ACC112 (cell line): ENCODE results near the gene MRNIP.

ENCODE experiments used
- H2AFZ ChIP-seq: fragments of 200-600 bp; sonication (generic); one replicate; pipeline ENCODE4 v1.6.0; 2017; ENCODE audit warnings: antibody characterized with exemption, low read length; ENCODE audit not compliant: unreplicated experiment
- H3K27ac ChIP-seq: fragments of 200-600 bp; sonication (generic); 2 replicates; pipeline ENCODE4 v1.5.1; 2014; ENCODE audit warnings: low read depth, mild to moderate bottlenecking, antibody characterized with exemption, low read length, moderate library complexity
- H3K27me3 ChIP-seq: fragments of 200-600 bp; sonication (generic); 2 replicates; pipeline ENCODE4 v1.6.1; 2014; ENCODE audit warnings: mild to moderate bottlenecking, antibody characterized with exemption, low read length, moderate library complexity, mixed read lengths; ENCODE audit not compliant: insufficient read depth
- H3K36me3 ChIP-seq: fragments of 200-600 bp; sonication (generic); 2 replicates; pipeline ENCODE4 v1.6.1; 2016; ENCODE audit warnings: mild to moderate bottlenecking, antibody characterized with exemption, low read length, moderate library complexity, mixed read lengths; ENCODE audit not compliant: insufficient read depth
- H3K4me1 ChIP-seq: fragments of 200-600 bp; sonication (generic); one replicate; pipeline ENCODE4 v1.6.1; 2016; ENCODE audit warnings: low read length, mixed read lengths; ENCODE audit not compliant: insufficient read depth, unreplicated experiment, control insufficient read depth
- H3K4me3 ChIP-seq: fragments of 200-600 bp; sonication (generic); 2 replicates; pipeline ENCODE4 v1.5.1; 2014; ENCODE audit warnings: mild to moderate bottlenecking, low read depth, low read length
- H3K79me2 ChIP-seq: fragments of 200-600 bp; sonication (generic); one replicate; pipeline ENCODE4 v1.6.0; 2016; ENCODE audit warnings: low read length; ENCODE audit not compliant: control insufficient read depth, unreplicated experiment, insufficient read depth

The MRNIP gene, protein sequence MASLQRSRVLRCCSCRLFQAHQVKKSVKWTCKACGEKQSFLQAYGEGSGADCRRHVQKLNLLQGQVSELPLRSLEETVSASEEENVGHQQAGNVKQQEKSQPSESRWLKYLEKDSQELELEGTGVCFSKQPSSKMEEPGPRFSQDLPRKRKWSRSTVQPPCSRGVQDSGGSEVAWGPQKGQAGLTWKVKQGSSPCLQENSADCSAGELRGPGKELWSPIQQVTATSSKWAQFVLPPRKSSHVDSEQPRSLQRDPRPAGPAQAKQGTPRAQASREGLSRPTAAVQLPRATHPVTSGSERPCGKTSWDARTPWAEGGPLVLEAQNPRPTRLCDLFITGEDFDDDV

GRCh38 chr5:179858586-179859427 is at the start of gene MRNIP:
Gene MRNIP, minus strand, starts transcription at chr5:179858817. Its CDS starts 21 bp downstream, at chr5:179858796.
- H3K4me1 ChIP-seq, result peaks cover 12% of the 10 kb centered on the region
- H3K79me2 ChIP-seq, result peaks cover 14% of the 10 kb centered on the region
- peak within 1 kb of the TSS; percentile 98 for H3K4me3 ChIP-seq
- H3K27me3 ChIP-seq, result no peaks in the 10 kb centered on the region
- peak within 1 kb of the TSS; percentile 99 for H2AFZ ChIP-seq
- peak within 1 kb of the TSS; percentile 17; the same call in 1 of the 2 replicates for H3K27ac ChIP-seq
- peaks cover 19% of the 10 kb centered on the region; the same call in 1 of the 2 replicates for H3K36me3 ChIP-seq

GRCh38 chr5:179907556-179908324 is 49.1 kb upstream of the MRNIP start, which contains the start of gene TBC1D9B:
Gene TBC1D9B, minus strand, starts transcription at chr5:179907897. Its CDS starts 76 bp downstream, at chr5:179907821.
- Histone ChIP-seq H3K4me1 (peaks cover 6% of the 10 kb centered on the region), H3K79me2 (peaks cover 32% of the 10 kb centered on the region), H3K4me3 (peak within 1 kb of the TSS; percentile 94), H2AFZ (peak within 1 kb of the TSS; percentile 89), H3K27me3 (no peaks in the 10 kb centered on the region), H3K36me3 (peaks cover 11% of the 10 kb centered on the region; the same call in 1 of the 2 replicates), H3K27ac (no peak within 1 kb of the TSS)

GRCh38 chr5:179906795-179907555 is 48.4 kb upstream of the MRNIP start:
- Histone ChIP-seq H3K27ac (no peak overlapping the region), H3K79me2 (peaks cover 32% of the 10 kb centered on the region), H3K36me3 (peaks cover 11% of the 10 kb centered on the region; the same call in 1 of the 2 replicates), H3K4me1 (peaks cover 6% of the 10 kb centered on the region), H3K4me3 (peak overlapping the region; percentile 94), H3K27me3 (no peaks in the 10 kb centered on the region), H2AFZ (no peak overlapping the region)

DNA sequence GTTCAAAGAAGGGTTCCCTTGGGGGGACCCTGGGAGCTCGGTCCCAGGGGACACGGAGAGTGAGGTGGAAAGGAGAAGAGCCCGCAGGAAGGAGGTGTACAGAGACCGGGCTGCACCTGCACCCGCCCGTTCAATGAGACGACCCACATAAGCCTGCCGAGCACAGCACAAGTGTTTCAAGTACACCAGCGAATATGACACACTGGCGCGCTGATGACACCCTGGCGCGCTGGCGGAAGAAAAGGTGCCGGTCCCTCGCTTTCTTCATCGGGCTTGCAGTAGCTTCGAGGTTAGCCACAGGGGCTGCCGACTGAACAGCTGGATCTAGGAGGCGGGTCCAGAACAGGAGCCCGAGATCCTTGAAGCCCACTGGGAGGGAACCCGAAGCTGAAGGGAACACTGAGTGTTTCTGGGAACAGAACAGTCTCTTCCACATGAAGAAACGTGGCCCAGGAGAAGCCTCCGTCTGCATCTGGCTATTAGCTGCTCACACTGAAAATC is 47.7 kb upstream of the MRNIP start:
- no peaks in the 10 kb centered on the region for H3K27me3 ChIP-seq
- H3K27ac ChIP-seq, result no peak overlapping the region
- H3K36me3 ChIP-seq, result peaks cover 11% of the 10 kb centered on the region
- peaks cover 32% of the 10 kb centered on the region for H3K79me2 ChIP-seq
- H3K4me1 ChIP-seq, result peaks cover 6% of the 10 kb centered on the region
- peak overlapping the region; percentile 94 for H3K4me3 ChIP-seq
- H2AFZ ChIP-seq, result no peak overlapping the region

- Histone ChIP-seq H3K4me1 (peaks cover 6% of the 10 kb centered on the region), H3K4me3 (no peak overlapping the region), H3K36me3 (peaks cover 11% of the 10 kb centered on the region), H3K79me2 (peaks cover 32% of the 10 kb centered on the region), H2AFZ (no peak overlapping the region), H3K27ac (no peak overlapping the region), H3K27me3 (no peaks in the 10 kb centered on the region)
Measured at GRCh38 chr5:179905161-179905560, 46.5 kb upstream of the MRNIP start.

DNA sequence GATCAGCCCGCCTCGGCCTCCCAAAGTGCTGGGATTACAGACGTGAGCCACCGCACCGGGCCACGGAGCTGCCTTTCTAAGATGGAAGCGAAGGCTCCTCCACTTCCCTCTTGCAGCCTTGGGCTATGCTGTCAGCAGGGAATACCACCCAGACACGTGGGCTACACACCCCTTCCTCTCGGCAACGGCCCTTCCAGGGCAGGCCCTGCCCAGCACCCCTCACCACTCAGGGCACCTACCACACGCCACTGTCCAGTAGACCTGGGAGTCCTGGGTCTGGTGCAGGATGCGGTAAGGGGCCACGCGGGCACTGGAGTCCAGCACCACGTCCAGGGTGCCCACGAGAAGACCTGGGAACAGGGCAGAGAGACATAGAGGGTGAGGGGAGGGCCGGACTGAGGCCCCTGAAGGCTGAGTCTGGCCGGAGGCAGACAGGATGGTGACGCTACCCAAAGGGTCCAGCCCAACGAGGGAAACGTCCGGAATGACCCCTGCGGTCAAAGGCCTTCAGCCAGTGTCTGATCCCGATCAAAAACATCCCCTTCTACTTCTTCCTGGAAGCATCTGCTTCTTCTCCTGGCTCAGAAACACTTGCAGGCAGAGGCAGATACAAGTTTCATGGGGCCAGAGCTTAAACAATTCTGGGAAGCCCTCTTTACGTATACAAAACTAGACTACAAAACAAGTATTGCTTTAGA is 46.0 kb upstream of the MRNIP start:
- Histone ChIP-seq H3K27me3 (no peaks in the 10 kb centered on the region), H2AFZ (no peak overlapping the region), H3K4me1 (peaks cover 6% of the 10 kb centered on the region), H3K36me3 (peaks cover 13% of the 10 kb centered on the region), H3K4me3 (no peak overlapping the region), H3K27ac (no peak overlapping the region), H3K79me2 (peaks cover 32% of the 10 kb centered on the region)

DNA sequence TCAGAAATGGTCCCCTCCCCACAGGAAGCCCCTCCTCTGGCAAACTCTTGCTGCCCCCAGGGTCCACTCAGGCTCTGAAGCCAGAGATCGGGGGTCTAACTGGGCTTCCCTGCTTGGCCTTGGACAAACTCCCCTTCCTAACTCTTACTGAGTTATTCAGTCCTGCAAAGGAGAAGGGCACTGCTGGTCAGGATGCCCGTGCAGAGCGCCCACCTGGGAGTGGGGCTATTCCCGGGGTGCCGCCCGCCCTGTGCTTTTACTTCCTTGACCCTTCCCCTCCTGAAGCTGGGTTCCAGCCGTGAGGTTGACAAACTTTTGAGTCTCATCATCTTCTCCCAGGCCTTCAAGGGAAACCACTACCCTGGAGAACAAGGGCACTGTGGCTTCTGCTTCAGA is 44.1 kb upstream of the MRNIP start:
- peaks cover 32% of the 10 kb centered on the region for H3K79me2 ChIP-seq
- H3K27ac ChIP-seq, result no peak overlapping the region
- no peaks in the 10 kb centered on the region for H3K27me3 ChIP-seq
- peaks cover 21% of the 10 kb centered on the region for H3K36me3 ChIP-seq
- H3K4me1 ChIP-seq, result peaks cover 6% of the 10 kb centered on the region
- H3K4me3 ChIP-seq, result no peak overlapping the region
- H2AFZ ChIP-seq, result no peak overlapping the region

DNA sequence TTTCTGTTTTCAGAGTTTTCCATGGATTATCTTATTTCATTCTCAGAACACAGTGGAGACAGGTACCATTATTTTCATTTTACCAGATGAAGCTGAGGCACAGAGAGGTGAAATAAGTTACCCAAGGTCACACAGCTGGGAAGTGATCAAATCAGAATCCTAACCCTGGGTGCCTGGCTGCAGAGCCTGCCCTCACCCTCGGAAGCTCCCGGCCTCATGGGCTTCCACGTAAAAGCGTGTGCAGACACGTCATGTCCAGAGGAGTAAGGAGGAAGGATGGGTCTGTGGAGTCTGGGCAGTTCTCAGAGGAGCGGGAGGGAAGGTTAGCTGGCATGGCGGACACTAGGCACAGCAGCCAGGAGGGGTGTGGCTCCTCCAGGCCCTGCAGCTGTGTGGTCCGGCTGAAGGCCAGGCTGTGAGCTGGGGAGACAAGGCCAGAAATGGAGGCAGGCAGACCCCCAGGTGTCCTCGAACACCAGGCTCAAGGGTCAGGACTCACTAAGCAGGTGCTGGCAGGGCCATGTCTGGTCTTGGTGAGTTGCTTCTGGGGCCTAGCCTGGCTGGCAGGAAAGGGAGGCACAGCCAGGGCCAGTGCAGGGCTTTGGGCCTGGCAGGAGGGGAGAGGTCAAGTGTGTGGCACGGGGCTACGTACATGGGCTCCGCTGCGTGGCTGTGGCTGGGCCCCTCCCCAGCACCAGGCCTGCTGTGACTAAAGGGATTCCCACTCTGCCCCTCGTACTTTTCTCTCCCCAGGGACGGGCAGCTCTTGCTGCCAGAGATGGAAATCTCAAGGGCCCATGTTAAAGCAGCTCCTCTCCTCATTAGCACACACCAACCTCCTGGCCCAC is 43.5 kb upstream of the MRNIP start:
- peaks cover 31% of the 10 kb centered on the region for H3K79me2 ChIP-seq
- H3K4me1 ChIP-seq, result peaks cover 6% of the 10 kb centered on the region
- H3K27me3 ChIP-seq, result no peaks in the 10 kb centered on the region
- no peak overlapping the region for H3K4me3 ChIP-seq
- no peak overlapping the region for H2AFZ ChIP-seq
- peaks cover 25% of the 10 kb centered on the region for H3K36me3 ChIP-seq
- H3K27ac ChIP-seq, result no peak overlapping the region

DNA sequence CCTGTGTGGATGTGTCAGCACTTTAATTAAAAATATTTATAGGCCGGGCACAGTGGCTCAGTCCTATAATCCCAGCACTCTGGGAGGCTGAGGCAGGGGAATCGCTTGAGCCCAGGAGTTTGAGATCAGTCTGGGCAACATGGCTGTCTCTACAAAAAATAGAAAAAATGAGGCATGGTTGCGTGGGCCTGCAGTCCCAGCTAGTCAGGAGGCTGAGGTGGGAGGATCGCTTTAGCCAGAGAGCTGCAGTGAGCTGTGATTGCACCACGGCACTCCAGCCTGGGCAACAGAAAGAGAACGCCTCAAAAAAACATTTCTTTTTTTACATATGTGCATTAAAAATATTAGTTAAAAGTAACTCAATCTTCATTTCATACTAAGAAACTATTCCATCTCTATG is 42.8 kb upstream of the MRNIP start:
- peaks cover 25% of the 10 kb centered on the region for H3K36me3 ChIP-seq

More for the DNA sequence above, 42.8 kb upstream of the MRNIP start:
- H3K4me3 ChIP-seq, result no peak overlapping the region
- peaks cover 2% of the 10 kb centered on the region for H3K4me1 ChIP-seq
- H3K27me3 ChIP-seq, result no peaks in the 10 kb centered on the region
- H3K27ac ChIP-seq, result no peak overlapping the region
- no peak overlapping the region for H2AFZ ChIP-seq
- H3K79me2 ChIP-seq, result peaks cover 24% of the 10 kb centered on the region
